ENCODE results near the gene SYT1.

Gene SYT1

GRCh38 chr12:79367032-79367589, 502.5 kb downstream of the SYT1 start:
- Mint-ChIP-seq H3K9me3 (peaks cover 3% of the 10 kb centered on the region), H3K36me3 (ENCODE audit: low read depth) (no peaks in the 10 kb centered on the region), H3K4me3 (no peak overlapping the region), H3K27me3 (no peaks in the 10 kb centered on the region), H3K27ac (no peak overlapping the region), H3K4me1 (ENCODE audit: low read depth) (no peaks in the 10 kb centered on the region)
- DNase-seq: no peak

DNA sequence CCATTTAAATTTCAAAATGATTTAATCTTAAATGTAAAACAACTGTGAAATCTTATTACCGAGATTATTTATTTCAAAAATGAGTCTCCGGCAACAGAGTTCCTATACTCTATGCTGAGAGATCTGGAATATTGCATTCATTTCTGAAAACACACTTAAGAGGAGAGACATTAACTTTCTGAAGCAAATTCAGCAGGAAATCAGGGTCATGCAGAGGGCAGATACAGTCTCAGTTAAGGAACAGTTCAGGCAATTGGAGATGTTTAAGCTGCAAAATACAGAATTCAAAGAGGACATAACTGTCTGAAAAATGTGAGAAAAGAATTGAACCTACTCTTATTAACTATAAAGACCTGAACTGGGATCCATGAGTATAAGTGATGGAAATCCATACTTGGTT, 505.4 kb downstream of the SYT1 start:
- Mint-ChIP-seq H3K9me3 (peaks cover 3% of the 10 kb centered on the region), H3K36me3 (ENCODE audit: low read depth) (no peaks in the 10 kb centered on the region), H3K27me3 (no peaks in the 10 kb centered on the region), H3K4me3 (no peak overlapping the region), H3K4me1 (ENCODE audit: low read depth) (no peaks in the 10 kb centered on the region), H3K27ac (no peak overlapping the region)
- no peak for DNase-seq

GRCh38 chr12:79371226-79371625, 506.7 kb downstream of the SYT1 start:
- no peak for DNase-seq
- Mint-ChIP-seq H3K9me3 (peaks cover 3% of the 10 kb centered on the region), H3K27me3 (no peaks in the 10 kb centered on the region), H3K27ac (no peak overlapping the region), H3K4me1 (ENCODE audit: low read depth) (no peaks in the 10 kb centered on the region), H3K36me3 (ENCODE audit: low read depth) (no peaks in the 10 kb centered on the region), H3K4me3 (no peak overlapping the region)

DNA sequence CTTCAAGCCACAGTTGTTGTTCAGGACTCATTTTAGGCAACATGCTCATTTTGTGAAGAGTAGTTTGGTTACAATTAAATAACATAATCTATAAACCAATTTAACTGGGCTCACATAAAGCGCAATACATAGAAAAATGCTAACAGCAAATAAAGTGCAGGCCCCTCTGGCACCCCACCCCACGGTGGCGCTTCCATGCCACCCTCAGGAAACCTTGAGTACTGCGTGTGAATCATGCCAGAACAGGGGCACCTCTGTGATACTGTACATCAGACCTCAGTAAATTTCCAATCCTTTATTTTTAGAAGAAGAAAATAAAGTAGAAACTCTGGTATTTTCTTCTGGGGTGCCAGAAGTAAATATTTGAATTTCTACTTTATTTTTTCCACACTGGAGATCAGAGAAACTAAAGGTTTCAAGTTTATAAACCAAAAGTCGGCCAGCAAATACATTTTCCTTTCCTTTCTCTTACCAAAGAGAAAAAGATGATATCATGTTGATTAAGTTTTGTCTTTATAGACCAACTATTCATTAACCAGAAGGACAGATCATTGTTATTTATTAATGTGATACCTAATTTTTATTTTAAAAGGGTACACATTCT, 509.4 kb downstream of the SYT1 start:
- Mint-ChIP-seq H3K27me3 (no peaks in the 10 kb centered on the region), H3K4me1 (ENCODE audit: low read depth) (no peaks in the 10 kb centered on the region), H3K36me3 (ENCODE audit: low read depth) (no peaks in the 10 kb centered on the region), H3K27ac (no peak overlapping the region), H3K4me3 (no peak overlapping the region), H3K9me3 (no peaks in the 10 kb centered on the region)
- DNase-seq: peak; percentile 30

DNA sequence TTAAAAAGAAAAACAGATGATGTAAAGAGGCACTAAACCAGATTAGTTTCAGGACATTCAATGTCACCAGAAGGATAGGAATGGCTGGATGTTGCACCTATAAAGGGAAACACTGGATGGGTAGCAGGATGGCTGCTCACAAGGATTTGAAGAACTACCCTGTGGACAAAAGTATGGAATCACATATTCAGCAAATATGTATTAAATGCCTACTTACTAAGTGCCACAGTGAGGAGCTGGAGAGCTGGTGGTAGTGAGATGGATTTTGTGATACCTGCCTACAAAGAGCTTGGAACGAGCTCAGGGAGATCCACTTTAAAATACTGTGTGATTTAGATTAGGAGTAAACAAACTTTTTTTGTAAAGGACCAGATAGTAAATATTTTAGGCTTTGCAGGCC, 510.0 kb downstream of the SYT1 start:
- DNase-seq: no peak
- no peak overlapping the region for H3K27ac Mint-ChIP-seq
- H3K9me3 Mint-ChIP-seq: no peaks in the 10 kb centered on the region
- H3K36me3 Mint-ChIP-seq (ENCODE audit: low read depth): no peaks in the 10 kb centered on the region
- no peak overlapping the region for H3K4me3 Mint-ChIP-seq
- no peaks in the 10 kb centered on the region for H3K27me3 Mint-ChIP-seq
- no peaks in the 10 kb centered on the region for H3K4me1 Mint-ChIP-seq (ENCODE audit: low read depth)

GRCh38 chr12:79375050-79375449, 510.5 kb downstream of the SYT1 start:
- no peaks in the 10 kb centered on the region for H3K36me3 Mint-ChIP-seq (ENCODE audit: low read depth)
- H3K9me3 Mint-ChIP-seq: no peaks in the 10 kb centered on the region
- DNase-seq: no peak
- H3K4me3 Mint-ChIP-seq: no peak overlapping the region
- H3K4me1 Mint-ChIP-seq (ENCODE audit: low read depth): no peaks in the 10 kb centered on the region
- no peak overlapping the region for H3K27ac Mint-ChIP-seq
- H3K27me3 Mint-ChIP-seq: no peaks in the 10 kb centered on the region

DNA sequence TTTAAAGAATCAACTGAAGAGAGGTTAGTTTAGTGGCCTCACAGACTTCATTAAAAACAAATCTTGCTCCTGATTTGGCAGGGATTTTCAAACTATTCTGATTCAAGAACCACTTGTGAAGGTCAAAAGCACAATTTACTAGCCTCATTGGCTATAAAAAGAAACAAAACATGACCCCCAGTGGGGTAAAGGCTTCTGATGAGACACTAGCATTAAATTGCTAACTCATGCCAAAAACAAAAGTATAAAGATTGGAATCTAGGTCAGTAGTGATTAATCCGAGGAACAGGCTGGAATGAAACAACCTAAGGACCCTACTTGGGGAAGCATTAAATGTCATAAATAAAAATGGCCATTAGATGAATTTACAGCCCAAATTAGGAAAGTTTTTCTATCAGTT, 513.9 kb downstream of the SYT1 start:
- no peaks in the 10 kb centered on the region for H3K4me1 Mint-ChIP-seq (ENCODE audit: low read depth)
- no peaks in the 10 kb centered on the region for H3K9me3 Mint-ChIP-seq
- H3K4me3 Mint-ChIP-seq: no peak overlapping the region
- no peak overlapping the region for H3K27ac Mint-ChIP-seq
- H3K36me3 Mint-ChIP-seq (ENCODE audit: low read depth): no peaks in the 10 kb centered on the region
- DNase-seq: no peak
- no peaks in the 10 kb centered on the region for H3K27me3 Mint-ChIP-seq

DNA sequence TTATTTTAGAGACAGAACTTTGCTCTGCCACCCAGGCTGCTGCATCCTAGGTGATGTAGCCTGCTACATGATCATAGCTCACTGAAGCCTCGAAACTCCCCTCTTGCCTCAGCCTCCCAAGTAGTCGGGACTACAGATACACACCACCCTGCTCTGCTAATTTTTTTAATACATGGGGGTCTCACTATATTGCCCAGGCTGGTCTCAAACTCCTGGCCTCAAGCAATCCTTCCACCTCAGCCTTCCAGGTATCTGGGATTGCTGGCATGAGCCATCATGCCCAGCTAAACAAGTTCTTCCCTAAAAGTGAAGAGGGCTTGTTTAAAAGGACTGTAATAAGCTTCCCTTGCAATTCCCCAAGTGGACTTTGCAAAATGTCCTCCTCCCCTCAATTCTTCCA, 515.8 kb downstream of the SYT1 start:
- Mint-ChIP-seq H3K9me3 (peaks cover 2% of the 10 kb centered on the region), H3K4me1 (ENCODE audit: low read depth) (no peaks in the 10 kb centered on the region), H3K4me3 (no peak overlapping the region), H3K27me3 (no peaks in the 10 kb centered on the region), H3K36me3 (ENCODE audit: low read depth) (no peaks in the 10 kb centered on the region), H3K27ac (no peak overlapping the region)
- DNase-seq: no peak

GRCh38 chr12:79381248-79382208, 517.0 kb downstream of the SYT1 start:
- H3K27ac Mint-ChIP-seq: no peak overlapping the region
- H3K9me3 Mint-ChIP-seq: peaks cover 2% of the 10 kb centered on the region
- H3K4me1 Mint-ChIP-seq (ENCODE audit: low read depth): no peaks in the 10 kb centered on the region
- H3K27me3 Mint-ChIP-seq: no peaks in the 10 kb centered on the region
- no peaks in the 10 kb centered on the region for H3K36me3 Mint-ChIP-seq (ENCODE audit: low read depth)
- no peak overlapping the region for H3K4me3 Mint-ChIP-seq
- no peak for DNase-seq

DNA sequence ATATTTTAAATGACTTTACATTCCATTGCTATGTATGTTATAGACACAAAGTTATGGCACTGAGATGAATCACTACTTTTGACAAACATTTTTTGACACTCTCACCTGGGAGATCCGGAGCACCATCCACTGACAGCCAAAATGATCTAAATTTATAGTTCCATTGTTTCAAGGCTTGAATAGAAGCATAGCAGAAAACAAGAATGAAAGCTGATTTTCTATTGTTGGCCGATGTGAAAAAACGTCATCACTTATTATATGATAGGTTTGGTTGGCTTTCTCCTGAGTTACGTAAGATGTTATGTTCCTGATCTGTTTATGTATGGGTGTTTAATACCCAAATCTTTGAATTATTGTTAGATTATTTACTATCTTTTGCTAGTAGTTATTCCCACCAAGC, 520.0 kb downstream of the SYT1 start:
- H3K36me3 Mint-ChIP-seq (ENCODE audit: low read depth): no peaks in the 10 kb centered on the region
- H3K9me3 Mint-ChIP-seq: peaks cover 2% of the 10 kb centered on the region
- H3K27ac Mint-ChIP-seq: no peak overlapping the region
- H3K4me3 Mint-ChIP-seq: no peak overlapping the region
- DNase-seq: no peak
- no peaks in the 10 kb centered on the region for H3K4me1 Mint-ChIP-seq (ENCODE audit: low read depth)
- no peaks in the 10 kb centered on the region for H3K27me3 Mint-ChIP-seq

GRCh38 chr12:79388011-79388410, 523.4 kb downstream of the SYT1 start:
- H3K27me3 Mint-ChIP-seq: no peaks in the 10 kb centered on the region
- no peaks in the 10 kb centered on the region for H3K4me1 Mint-ChIP-seq (ENCODE audit: low read depth)
- H3K36me3 Mint-ChIP-seq (ENCODE audit: low read depth): no peaks in the 10 kb centered on the region
- no peak overlapping the region for H3K4me3 Mint-ChIP-seq
- DNase-seq: no peak
- peaks cover 2% of the 10 kb centered on the region for H3K9me3 Mint-ChIP-seq
- no peak overlapping the region for H3K27ac Mint-ChIP-seq

DNA sequence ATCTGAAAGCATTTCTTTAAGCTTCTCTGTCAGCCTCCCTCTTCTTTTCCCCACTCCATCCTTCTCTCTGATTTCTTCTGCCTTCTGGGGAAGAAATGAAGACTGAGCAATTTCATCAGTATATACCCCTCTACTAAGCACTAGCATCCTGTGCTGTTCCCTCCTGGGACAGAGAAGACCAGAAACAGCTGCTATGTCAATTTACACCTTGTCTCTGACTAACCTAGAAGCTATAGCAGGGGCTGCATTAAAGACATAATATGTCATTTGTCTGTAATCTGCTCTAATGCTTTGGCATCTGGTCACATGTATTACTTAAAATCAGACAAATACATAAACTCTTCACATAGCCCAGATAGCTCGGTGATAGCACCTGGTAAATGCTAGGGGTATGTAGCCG, 529.3 kb downstream of the SYT1 start:
- Mint-ChIP-seq H3K4me3 (no peak overlapping the region), H3K9me3 (peaks cover 3% of the 10 kb centered on the region), H3K27ac (no peak overlapping the region), H3K36me3 (ENCODE audit: low read depth) (no peaks in the 10 kb centered on the region), H3K4me1 (ENCODE audit: low read depth) (no peaks in the 10 kb centered on the region), H3K27me3 (no peaks in the 10 kb centered on the region)
- no peak for DNase-seq

- DNase-seq: no peak
- H3K4me1 Mint-ChIP-seq (ENCODE audit: low read depth): no peaks in the 10 kb centered on the region
Observed at GRCh38 chr12:79397609-79398008, 533.0 kb downstream of the SYT1 start.

GRCh38 chr12:79400481-79400880, 535.9 kb downstream of the SYT1 start:
- Mint-ChIP-seq H3K4me3 (no peak overlapping the region), H3K9me3 (no peaks in the 10 kb centered on the region), H3K27ac (no peak overlapping the region), H3K4me1 (ENCODE audit: low read depth) (no peaks in the 10 kb centered on the region), H3K27me3 (no peaks in the 10 kb centered on the region), H3K36me3 (ENCODE audit: low read depth) (no peaks in the 10 kb centered on the region)
- no peak for DNase-seq

More at GRCh38 chr12:79397609-79398008, 533.0 kb downstream of the SYT1 start:
- Mint-ChIP-seq H3K36me3 (ENCODE audit: low read depth) (no peaks in the 10 kb centered on the region), H3K4me3 (no peak overlapping the region), H3K27me3 (no peaks in the 10 kb centered on the region), H3K9me3 (peaks cover 3% of the 10 kb centered on the region), H3K27ac (no peak overlapping the region)

DNA sequence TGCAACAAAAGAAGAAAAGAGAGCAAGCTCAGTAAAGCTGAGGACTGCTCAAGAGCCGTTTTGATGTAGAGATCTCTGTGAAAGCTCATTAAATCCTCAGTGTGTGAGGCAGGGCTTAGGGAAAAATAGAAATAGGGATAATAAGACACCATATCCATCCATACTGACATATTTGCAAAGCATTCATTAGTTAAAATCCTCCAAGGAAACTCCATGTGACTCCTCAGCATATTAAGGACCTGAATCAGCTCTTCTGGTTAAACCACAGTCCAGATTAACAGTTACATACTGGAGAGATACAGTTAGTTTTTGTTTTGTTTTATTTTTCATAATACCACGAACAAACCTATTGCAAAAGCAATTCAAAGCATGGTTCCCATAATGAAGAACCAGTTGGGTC, 538.0 kb downstream of the SYT1 start:
- Mint-ChIP-seq H3K27me3 (no peaks in the 10 kb centered on the region), H3K4me3 (no peak overlapping the region), H3K27ac (no peak overlapping the region), H3K36me3 (ENCODE audit: low read depth) (no peaks in the 10 kb centered on the region), H3K4me1 (ENCODE audit: low read depth) (no peaks in the 10 kb centered on the region), H3K9me3 (no peaks in the 10 kb centered on the region)
- no peak for DNase-seq
